HG03442 (cell line): ENCODE measurements around the gene DNM2.
"Not testable (repeated sequence)": the region's sequence is repeated elsewhere in the genome, so short reads cannot be mapped to it uniquely, and the experiment has no call there.

Source experiments
- ATAC-seq: cut with Tn5 transposase; IDR thresholded peaks from one replicate; pipeline ENCODE4 v1.9.1; 2021; ENCODE audit warnings: mild to moderate bottlenecking, moderate library complexity; ENCODE audit not compliant: unreplicated experiment

DNM2 gene

GRCh38 chr19:10856899-10857298 lies 139.0 kb downstream of the DNM2 start:
- ATAC-seq, result not testable (repeated sequence)

DNA sequence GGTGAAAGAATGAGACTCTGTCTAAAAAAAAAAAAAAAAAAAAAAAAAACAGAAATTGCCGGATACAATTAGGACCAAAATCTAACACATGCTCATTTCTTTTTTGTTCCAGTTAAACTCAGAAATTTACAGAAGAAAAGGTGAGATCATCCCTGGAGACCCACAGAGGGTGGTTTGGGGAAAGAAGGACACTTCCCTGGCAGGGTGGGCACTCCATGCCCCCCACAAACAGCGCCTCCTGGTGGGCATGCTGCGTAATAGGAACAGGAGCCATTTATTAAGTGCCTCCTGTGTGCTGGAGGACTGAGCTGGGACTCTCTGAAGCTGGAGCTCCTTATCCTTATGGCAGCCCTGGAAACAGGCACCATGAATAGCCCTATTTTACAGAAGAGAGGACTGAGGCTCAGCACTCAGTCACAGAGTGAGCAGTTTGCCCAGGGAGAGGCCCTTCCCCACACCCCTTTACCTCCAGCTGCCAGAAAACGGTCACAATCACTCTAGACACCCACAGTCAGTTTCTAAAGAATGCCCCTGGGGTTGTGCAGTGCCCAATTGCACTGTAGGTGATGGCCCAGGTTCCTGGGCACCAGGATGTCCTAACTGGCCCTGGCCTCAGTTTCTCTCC lies 140.4 kb downstream of the DNM2 start:
- no peak for ATAC-seq

DNA sequence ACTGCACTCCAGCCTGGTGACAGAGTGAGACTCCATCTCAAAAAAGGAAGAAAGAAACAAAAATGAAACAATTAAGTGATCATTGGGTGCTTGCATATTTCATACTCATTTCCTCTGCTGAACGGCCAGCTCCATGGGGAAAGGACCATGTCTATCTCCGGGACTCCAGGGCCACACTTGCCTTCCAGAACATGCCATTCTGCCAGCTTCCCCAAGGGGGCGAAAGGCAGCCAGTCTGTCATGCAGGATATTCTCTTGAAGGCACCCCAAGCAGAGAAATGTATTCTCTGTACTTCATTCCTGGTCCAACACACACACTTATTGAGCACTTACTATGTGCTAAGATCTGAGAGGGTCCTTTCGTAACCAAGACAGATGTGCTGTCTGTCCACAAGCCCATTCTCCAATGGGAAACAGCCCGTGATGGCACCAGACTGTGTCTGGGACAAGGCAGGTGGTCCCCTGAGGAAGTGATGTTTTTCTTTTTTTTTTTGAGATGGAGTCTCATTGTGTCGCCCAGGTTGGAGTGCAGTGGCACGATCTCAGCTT lies 143.3 kb downstream of the DNM2 start:
- no peak for ATAC-seq

GRCh38 chr19:10862561-10863106 lies 144.8 kb downstream of the DNM2 start:
- ATAC-seq, result no peak

DNA sequence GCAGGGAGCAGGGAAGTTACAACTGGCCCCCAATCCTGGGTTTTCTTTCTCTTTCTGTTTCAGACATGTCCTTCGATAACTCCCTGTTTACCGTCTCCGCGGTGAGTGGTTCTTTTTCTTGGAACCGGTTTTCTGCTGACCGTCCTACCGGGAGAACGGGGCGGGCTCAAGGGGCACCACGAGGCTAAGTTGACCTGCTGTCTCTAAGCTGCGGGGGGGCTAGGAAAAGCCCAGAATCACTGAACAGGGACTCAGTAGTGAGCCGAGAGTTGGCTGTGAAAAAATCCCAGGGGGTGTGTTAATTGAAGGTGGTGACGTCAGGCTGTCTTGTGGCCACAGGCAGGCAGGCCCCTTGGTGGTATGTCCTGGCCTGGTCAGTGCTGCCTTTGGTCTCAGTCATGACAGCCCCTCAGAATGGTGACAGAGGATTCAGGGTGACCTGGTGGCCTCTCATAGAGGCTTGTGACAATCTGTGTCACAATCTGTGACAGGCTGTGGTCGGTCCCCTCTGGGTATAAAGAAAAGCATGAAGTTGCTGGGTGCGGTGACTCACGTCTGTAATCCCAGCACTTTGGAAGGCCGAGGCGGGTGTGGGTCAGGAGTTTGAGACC lies 145.3 kb downstream of the DNM2 start:
- no peak for ATAC-seq

DNA sequence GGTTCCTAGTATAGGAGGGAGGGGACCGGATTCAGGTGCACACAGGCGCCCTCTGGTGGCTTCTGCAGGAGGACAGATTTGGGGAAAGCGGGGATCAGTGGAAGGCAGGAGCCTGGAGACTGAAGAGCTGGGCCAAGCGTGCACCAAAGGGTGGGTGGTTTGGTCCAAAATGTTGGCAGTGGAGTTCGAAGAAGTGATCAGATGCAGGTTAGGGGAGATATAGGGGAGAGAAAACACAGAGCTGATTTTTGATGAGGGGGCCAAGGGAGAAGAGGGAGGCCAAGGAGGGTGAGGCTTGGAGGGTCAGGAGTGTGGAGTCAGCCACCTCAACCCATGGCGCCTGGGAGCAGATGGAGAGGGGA lies 146.6 kb downstream of the DNM2 start:
- ATAC-seq, result no peak

DNA sequence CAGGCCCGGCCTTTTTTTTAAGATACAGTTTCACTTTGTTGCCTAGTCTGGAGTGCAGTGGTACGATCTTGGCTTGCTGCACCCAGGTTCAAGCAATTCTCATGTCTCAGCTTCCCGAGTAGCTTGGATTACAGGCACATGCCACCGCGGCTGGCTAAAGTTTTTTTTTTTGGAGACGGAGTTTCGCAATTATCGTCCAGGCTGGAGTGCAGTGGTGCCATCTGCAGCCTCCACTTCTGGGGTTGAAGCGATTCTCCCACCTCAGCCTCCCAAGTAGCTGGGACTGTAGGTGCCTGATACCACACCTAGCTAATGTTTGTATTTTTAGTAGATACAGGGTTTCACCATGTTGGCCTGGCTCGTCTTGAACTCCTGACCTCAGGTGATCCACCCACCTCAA lies 148.6 kb downstream of the DNM2 start:
- no peak for ATAC-seq

GRCh38 chr19:10868872-10869547 lies 151.1 kb downstream of the DNM2 start:
- ATAC-seq, result no peak

- ATAC-seq, result not testable (repeated sequence)
These were observed 152.0 kb downstream of the DNM2 start for GRCh38 chr19:10869872-10870311.

- ATAC-seq, result no peak
These were observed 152.6 kb downstream of the DNM2 start for GRCh38 chr19:10870501-10870954.

GRCh38 chr19:10870955-10871603 lies 153.2 kb downstream of the DNM2 start, which contains the start of gene CARM1:
CARM1 (plus strand) TSS chr19:10871553; CDS start chr19:10871703, 150 bp downstream.
- peak; percentile 73 for ATAC-seq

- peak; percentile 15 for ATAC-seq
These were observed 154.0 kb downstream of the DNM2 start for GRCh38 chr19:10871711-10872545.

DNA sequence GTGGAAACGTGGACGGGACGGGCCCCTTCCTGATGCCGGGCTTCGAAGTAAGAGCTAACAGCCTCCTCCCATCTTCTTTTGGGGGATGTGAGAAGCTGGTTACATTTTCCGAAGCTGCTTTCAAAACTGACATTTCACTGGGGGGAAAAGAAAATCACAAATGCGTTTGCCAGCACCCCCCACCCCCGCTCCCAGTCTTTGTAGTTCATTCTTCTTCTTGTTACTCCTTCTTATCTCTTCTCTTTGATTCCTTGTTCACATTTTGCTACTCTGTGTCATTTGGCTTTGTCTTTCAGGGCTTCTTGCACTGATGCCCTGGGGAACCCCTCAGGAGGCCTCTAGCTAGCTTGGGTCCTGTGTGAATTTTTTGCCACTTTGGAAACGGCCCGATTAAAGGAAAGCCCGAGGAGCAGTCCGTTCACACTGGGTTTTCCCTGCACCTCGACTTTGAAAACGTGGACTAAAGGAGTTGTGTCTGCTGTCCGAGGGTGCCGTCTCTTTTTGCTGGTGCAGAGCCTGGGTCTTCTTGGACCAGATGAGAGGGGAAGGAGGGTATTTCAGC lies 154.7 kb downstream of the DNM2 start:
- ATAC-seq, result no peak

DNA sequence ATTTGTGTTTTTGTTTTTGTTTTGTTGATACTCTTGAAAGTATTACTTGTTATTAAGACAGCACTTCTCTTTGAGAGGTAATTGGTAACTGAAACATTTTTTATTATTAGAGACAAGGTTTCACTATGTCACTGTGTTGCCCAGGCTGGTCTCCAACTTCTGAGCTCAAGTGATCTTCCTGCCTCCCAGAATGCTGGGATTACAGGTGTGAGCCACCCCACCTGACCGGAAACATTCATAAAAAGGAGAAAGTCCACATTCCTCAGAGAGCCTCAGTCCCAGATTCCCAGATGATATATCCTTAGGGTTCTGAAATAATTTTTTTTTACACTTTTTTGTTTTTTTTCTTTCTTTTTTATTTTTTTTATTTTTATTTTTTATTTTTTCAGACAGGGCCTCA lies 156.1 kb downstream of the DNM2 start:
- ATAC-seq, result no peak

- ATAC-seq, result no peak
These were observed 158.8 kb downstream of the DNM2 start for GRCh38 chr19:10876459-10877240.

GRCh38 chr19:10877608-10878007 lies 159.7 kb downstream of the DNM2 start:
- ATAC-seq, result not testable (repeated sequence)

GRCh38 chr19:10878253-10878652 lies 160.4 kb downstream of the DNM2 start:
- no peak for ATAC-seq
